Body of pancreas (tissue), 4 donors: ENCODE measurements around the gene ZNF30. TPM values are rescaled to one million over a fixed set of nuclear protein-coding genes. Genes with fewer than 3 reads are reported as not detected.

ENCODE experiments used
- ATAC-seq: fragments of 150-250 bp; one replicate; pipeline ENCODE4 v1.9.1; 2016
- DNase-seq, 4 donors: peaks; one replicate each; pipeline ENCODE4 v3.0.0-alpha.2; 2019
- H3K27ac ChIP-seq, 4 donors: fragments of 200-600 bp; sonication (generic); 1 replicate in 3 of 4; 2 replicates in 1 of 4; pipeline versions ENCODE4 v1.5.1 to v1.6.1; 2016 to 2019; ENCODE audit warnings: mild to moderate bottlenecking in 1 of 4, mixed read lengths in 1 of 4, moderate library complexity in 1 of 4
- H3K27me3 ChIP-seq, 2 donors: fragments of 200-600 bp; sonication (generic); one replicate each; pipeline ENCODE4 v1.6.0; 2016; ENCODE audit warnings: mild to moderate bottlenecking in 1 of 2
- H3K36me3 ChIP-seq, 2 donors: fragments of 200-600 bp; sonication (generic); replicated peaks in 1 of 2; 2 replicates each; pipeline ENCODE4 v1.5.1; 2016; ENCODE audit warnings: low read depth in 2 of 2; ENCODE audit not compliant: insufficient read depth in 1 of 2
- H3K4me1 ChIP-seq: fragments of 200-600 bp; sonication (generic); one replicate; pipeline ENCODE4 v1.6.0; 2016
- H3K4me3 ChIP-seq, 2 donors: fragments of 200-600 bp; sonication (generic); 1 replicate in 1 of 2; 2 replicates in 1 of 2; pipeline ENCODE4 v1.5.1; 2016 to 2019
- H3K9me3 ChIP-seq, 3 donors: fragments of 200-600 bp; sonication (generic); 1 replicate in 2 of 3; 2 replicates in 1 of 3; pipeline ENCODE4 v1.5.1; 2016
- CTCF ChIP-seq, 7 experiments: fragments of 450-650 bp in 4 of 7; fragments of 200-600 bp in 3 of 7; sonication (generic) in 3 of 7; IDR thresholded peaks; one replicate each; pipeline ENCODE4 v1.5.1; 2016 to 2019; ENCODE audit warnings: antibody characterized with exemption in 7 of 7
- POLR2A ChIP-seq, 3 donors: fragments of 450-650 bp; IDR thresholded peaks; one replicate each; pipeline ENCODE4 v1.6.1; 2016; ENCODE audit warnings: antibody characterized with exemption in 3 of 3, mild to moderate bottlenecking in 2 of 3
- WGBS, 2 donors: methylation state at CpG; one replicate each; pipeline ENCODE4 v1.1.5; 2017; 5-methylcytosine and 5-hydroxymethylcytosine counted together
- intact Hi-C: fragments of 100-400 bp; cut with DNase I; formaldehyde crosslinking; loops from one replicate; pipeline ENCODE4 v1.15.1; 2023
- total RNA-seq, 2 donors: library from RNA; depleted of rRNA; stranded (reverse); fragments of >200 nt; gene quantifications; one replicate each; pipeline ENCODE4 v1.1.0, GENCODE V29; 2016

ZNF30 gene
- total RNA-seq, 2 donors from 2014 or later: 0.66 to 2.6 TPM

GRCh38 chr19:34943861-34944573, 17.3 kb downstream of the ZNF30 start:
- Histone ChIP-seq H3K36me3 (peaks cover 0 to 8% of the 10 kb centered on the region in 2 donors), H3K4me1 (no peaks in the 10 kb centered on the region), H3K27me3 (no peaks in the 10 kb centered on the region), H3K4me3 (no peak overlapping the region), H3K9me3 (peaks cover 0 to 15% (median 0%) of the 10 kb centered on the region in 3 donors), H3K27ac (no peak overlapping the region)
- intact Hi-C loops: no loop called here
- no peak for ATAC-seq
- TF ChIP-seq CTCF (IDR thresholded peaks at IDR 0.05) (no peak), POLR2A (IDR thresholded peaks at IDR 0.05) (no peak)
- 92 to 97% methylated on average over 13 of the region's 13 CpGs for WGBS, 2 donors
- DNase-seq: no peak

GRCh38 chr19:34953092-34953491, 26.4 kb downstream of the ZNF30 start:
- H3K9me3 ChIP-seq: peaks cover 0 to 13% (median 3%) of the 10 kb centered on the region in 3 donors
- ATAC-seq: no peak
- intact Hi-C loops: no loop called here
- no peak for TF ChIP-seq CTCF (IDR thresholded peaks at IDR 0.05)
- TF ChIP-seq POLR2A (IDR thresholded peaks at IDR 0.05): no peak
- H3K36me3 ChIP-seq: peaks cover 2 to 8% of the 10 kb centered on the region in 2 donors
- H3K4me1 ChIP-seq: no peaks in the 10 kb centered on the region
- no peak for DNase-seq
- no peak overlapping the region for H3K27ac ChIP-seq
- H3K4me3 ChIP-seq: no peak overlapping the region
- H3K27me3 ChIP-seq: no peaks in the 10 kb centered on the region

- ATAC-seq (no peak), DNase-seq (no peak)
- peaks cover 18% of the 10 kb centered on the region for H3K4me1 ChIP-seq
- H3K27me3 ChIP-seq: no peaks in the 10 kb centered on the region
- no peak overlapping the region for H3K4me3 ChIP-seq
- intact Hi-C loops: no loop called here
- WGBS, 2 donors: 90 to 95% methylated on average over 17 to 22 of the region's 22 CpGs
- TF ChIP-seq CTCF (IDR thresholded peaks at IDR 0.05): no peak
- no peak for TF ChIP-seq POLR2A (IDR thresholded peaks at IDR 0.05)
- no peak overlapping the region for H3K27ac ChIP-seq
- H3K36me3 ChIP-seq: peaks cover 22 to 26% of the 10 kb centered on the region in 2 donors
- peaks cover 0 to 40% (median 0%) of the 10 kb centered on the region in 3 donors for H3K9me3 ChIP-seq
Measured at GRCh38 chr19:34957830-34958751, 31.4 kb downstream of the ZNF30 start.

GRCh38 chr19:34959021-34959420, 32.3 kb downstream of the ZNF30 start:
- 95 to 100% methylated on average over 4 to 7 of the region's 7 CpGs for WGBS, 2 donors
- Histone ChIP-seq H3K4me1 (peaks cover 22% of the 10 kb centered on the region), H3K4me3 (no peak overlapping the region), H3K27me3 (no peaks in the 10 kb centered on the region), H3K27ac (no peak overlapping the region), H3K9me3 (peaks cover 0 to 40% (median 0%) of the 10 kb centered on the region in 3 donors), H3K36me3 (peaks cover 22 to 26% of the 10 kb centered on the region in 2 donors)
- no peak for ATAC-seq
- no peak for DNase-seq
- intact Hi-C loops: no loop called here
- TF ChIP-seq CTCF (IDR thresholded peaks at IDR 0.05): no peak
- no peak for TF ChIP-seq POLR2A (IDR thresholded peaks at IDR 0.05)
